Stimulated activated CD8-positive, alpha-beta memory T cell treated with anti-CD3 and anti-CD28 coated beads, Interleukin-12 subunit alpha, Interleukin-12 subunit beta, amount 100 ng/mL, for 1 hour (primary cell): ENCODE results near the gene SLC26A5.

Experiments
- DNase-seq: peaks from one replicate; pipeline ENCODE4 v3.0.0-alpha.2; 2020; ENCODE audit warnings: low read depth

The SLC26A5 gene

DNA sequence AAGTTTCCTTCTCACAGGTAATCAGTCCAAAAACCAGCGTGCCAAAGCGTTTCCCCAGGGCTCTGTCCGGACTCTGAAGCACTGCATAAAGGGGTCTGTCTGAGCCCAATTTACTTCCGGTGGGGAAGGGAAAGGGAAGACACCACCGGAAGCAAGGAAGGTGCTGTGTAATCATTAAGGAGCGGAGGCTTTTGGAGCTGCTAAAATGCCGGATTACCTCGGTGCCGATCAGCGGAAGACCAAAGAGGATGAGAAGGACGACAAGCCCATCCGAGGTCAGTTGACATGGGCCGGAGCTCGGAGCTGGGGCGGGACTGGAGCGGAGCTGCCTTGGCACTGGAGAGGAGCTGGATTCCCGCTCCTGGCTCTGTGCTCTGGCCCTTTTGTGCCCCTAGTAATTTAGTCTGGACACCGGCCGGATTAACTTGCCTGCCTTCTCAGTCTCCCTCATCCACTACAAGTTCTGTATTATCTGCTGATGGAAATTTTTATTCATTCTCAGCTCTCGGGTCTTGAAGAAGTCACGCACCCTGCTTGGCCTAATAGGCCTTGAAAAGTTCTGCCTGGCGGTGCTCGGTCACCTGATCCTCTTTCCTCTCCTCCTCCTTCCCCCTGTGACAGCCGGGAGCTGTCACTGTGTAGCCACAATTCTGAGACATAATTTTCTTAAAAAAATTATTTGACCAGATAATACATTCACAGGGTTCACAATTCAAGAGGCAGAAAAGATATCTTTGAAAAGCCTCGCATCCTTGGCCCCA lies 98.3 kb downstream of the SLC26A5 start, which contains the start of gene PSMC2:
Gene PSMC2 (plus strand): TSS at position 137 of the 761 bp plus-strand sequence. CDS start 69 bp downstream, at position 206.
- DNase-seq, result peak; percentile 67

DNA sequence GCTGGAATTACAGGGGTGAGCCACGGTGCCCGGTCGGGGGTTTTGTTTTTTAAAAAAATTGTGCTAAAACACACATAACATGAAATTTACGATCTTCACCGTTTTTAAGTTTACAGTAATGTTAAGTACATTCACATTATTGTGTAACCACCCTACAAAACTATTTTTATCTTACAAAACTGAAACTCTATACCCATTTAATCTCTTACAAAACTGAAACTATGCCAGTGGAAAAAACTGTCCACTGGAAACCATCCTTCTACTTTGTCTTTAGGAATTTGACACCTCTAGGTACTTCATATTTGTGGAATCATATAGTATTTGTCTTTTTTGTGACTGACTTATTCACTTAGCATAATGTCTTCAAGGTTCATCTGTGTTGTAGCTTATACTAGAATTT lies 99.6 kb downstream of the SLC26A5 start:
- no peak for DNase-seq

GRCh38 chr7:103344453-103345149 lies 101.4 kb downstream of the SLC26A5 start, which contains the start of gene DNAJC2:
DNAJC2 (minus strand) TSS chr7:103344767; CDS start chr7:103344622, 145 bp downstream.
- peak; percentile 77 for DNase-seq

DNA sequence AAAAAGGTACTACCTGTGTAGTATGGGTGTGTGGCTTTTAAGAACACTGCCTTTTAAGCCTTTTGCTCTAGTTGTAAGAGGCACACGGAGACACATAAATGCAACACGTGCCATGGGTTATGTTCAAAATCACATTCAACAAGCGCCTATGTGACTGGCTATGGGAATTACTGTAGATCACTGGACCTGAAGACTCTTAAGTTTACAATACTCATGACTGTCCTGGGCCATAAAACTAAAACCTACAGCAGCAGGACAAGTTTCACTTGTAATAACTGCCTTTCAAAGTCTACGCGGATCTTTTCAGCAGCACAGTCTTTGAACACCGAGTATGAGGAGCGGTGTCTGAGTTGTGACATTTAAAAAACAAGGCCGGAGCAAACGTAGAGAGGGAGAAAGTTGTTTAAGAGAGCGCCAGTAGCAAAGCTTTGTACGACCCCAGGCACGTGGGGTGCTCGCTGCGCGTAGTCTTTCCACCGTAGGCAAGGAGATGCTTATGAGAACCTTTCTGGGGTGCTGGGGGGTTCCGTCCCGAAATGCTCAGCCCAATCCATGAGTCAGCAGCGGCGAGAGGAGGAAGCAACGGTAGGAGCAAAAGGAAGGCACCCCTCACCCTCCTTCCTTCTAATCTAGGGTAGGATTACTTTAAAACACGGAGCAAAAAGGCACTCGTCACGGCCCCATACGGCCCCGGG lies 102.1 kb downstream of the SLC26A5 start:
- peak; percentile 17 for DNase-seq

DNA sequence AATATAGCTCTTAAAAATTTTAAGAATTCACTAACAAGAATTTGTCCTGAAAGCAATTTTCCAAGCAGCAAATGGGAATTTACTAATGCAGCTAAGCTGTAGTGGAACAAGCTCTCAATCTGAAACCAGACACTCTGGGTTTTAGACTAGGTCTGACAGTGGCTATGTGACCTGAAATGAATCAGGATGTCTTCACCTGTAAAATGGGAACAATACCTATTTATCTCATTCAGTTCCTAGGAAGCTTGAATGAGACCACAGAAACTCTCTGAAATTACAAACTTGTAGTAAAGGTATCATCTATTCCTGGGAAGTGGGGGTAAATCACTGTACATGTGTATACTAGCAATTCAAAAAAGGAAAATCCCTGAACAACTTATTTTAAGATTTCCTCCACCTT lies 102.7 kb downstream of the SLC26A5 start:
- no peak for DNase-seq

- no peak for DNase-seq
Measured at GRCh38 chr7:103341466-103341865, 104.5 kb downstream of the SLC26A5 start.

DNA sequence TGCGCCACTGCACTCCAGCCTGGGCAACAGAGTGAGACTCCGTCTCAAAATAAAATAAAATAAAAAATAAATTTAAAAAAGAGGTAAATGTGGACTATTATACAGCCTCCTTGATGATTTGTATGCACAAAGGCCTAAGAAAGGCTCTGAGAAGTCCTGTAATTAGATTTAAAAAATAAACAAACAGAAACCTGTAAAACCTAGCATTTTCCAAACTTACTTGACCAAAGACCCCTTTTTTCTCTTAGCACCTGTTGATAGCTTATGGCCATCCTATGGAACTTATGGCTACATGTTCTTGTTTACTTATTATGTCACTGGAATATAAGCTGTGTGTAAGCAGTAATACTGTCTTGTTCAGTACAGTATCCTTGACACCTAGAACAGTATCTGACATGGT lies 107.1 kb downstream of the SLC26A5 start:
- DNase-seq, result no peak

GRCh38 chr7:103336761-103337160 lies 109.2 kb downstream of the SLC26A5 start:
- no peak for DNase-seq

DNA sequence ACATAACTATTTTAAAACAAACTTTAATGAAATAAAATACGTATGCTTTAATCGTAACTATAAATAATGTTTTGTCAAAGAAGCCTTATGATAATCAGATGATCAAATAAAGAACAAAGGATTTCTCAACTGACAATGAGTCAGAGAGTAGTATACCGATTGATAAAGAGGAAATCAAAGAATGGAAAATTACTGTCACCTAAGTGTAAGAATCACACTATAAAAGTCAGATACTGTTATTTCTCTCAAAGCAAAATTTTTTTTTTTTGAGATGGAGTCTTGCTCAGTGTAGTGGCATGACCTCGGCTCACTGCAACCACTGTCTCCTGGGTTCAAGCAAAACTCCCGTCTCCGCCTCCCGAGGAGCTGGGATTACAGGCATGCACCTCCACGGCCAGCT lies 120.3 kb downstream of the SLC26A5 start:
- DNase-seq, result no peak
